Measurements from ENCODE around the gene LTBP1. TPM values are rescaled to one million over a fixed set of nuclear protein-coding genes. Genes with fewer than 3 reads are reported as not detected.

Gene LTBP1
- total RNA-seq, 2 experiments from 2014 or later = 61.1 to 82.6 TPM

- Histone ChIP-seq H2AFZ (ENCODE audit: low read length) (no peak overlapping the region), H3K27ac (ENCODE audit: low read depth, low read length, poor library complexity, severe bottlenecking) (no peak overlapping the region), H3K9me3 (ENCODE audit: low read length) (no peaks in the 10 kb centered on the region), H4K20me1 (ENCODE audit: insufficient read depth, low read length) (no peaks in the 10 kb centered on the region), H3K9me2 (ENCODE audit: insufficient read depth, low read length) (no peaks in the 10 kb centered on the region), H3K4me3 (ENCODE audit: low read depth, low read length, poor library complexity, severe bottlenecking) (no peak overlapping the region), H3K4me1 (ENCODE audit: insufficient read depth, low read length, poor library complexity, severe bottlenecking) (no peaks in the 10 kb centered on the region), H3K36me3 (ENCODE audit: insufficient read depth, low read length) (peaks cover 55% of the 10 kb centered on the region), H3K4me2 (ENCODE audit: low read length) (no peak overlapping the region), H3K79me2 (ENCODE audit: insufficient read depth, low read depth, low read length) (no peaks in the 10 kb centered on the region)
- intact Hi-C loops (cut with micrococcal nuclease; ENCODE audit: unreplicated experiment) = no loop called here
- no peak for DNase-seq (ENCODE audit: low spot score)
- CTCF ChIA-PET (ENCODE audit: unreplicated experiment) = interaction anchor here (0.9 kb wide), 1 partner anchor 273 kb away, joined by 3 read pairs; no protein-coding TSS in a partner anchor
- TF ChIP-seq, protein P1, sequence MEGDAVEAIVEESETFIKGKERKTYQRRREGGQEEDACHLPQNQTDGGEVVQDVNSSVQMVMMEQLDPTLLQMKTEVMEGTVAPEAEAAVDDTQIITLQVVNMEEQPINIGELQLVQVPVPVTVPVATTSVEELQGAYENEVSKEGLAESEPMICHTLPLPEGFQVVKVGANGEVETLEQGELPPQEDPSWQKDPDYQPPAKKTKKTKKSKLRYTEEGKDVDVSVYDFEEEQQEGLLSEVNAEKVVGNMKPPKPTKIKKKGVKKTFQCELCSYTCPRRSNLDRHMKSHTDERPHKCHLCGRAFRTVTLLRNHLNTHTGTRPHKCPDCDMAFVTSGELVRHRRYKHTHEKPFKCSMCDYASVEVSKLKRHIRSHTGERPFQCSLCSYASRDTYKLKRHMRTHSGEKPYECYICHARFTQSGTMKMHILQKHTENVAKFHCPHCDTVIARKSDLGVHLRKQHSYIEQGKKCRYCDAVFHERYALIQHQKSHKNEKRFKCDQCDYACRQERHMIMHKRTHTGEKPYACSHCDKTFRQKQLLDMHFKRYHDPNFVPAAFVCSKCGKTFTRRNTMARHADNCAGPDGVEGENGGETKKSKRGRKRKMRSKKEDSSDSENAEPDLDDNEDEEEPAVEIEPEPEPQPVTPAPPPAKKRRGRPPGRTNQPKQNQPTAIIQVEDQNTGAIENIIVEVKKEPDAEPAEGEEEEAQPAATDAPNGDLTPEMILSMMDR (conservative IDR thresholded peaks at IDR 0.05; ENCODE audit: low read length) = no peak
- TF ChIP-seq EZH2phosphoT487 (IDR thresholded peaks at IDR 0.05; ENCODE audit: borderline replicate concordance, low read depth, low read length) = no peak
- POLR2A ChIA-PET = interaction anchor here (0.7 to 1.4 kb wide), 3 partner anchors 14 to 46 kb away, joined by 3 read pairs; no protein-coding TSS in a partner anchor
- BruUV-seq (replicated peaks) = no TSS peak
Measured at GRCh38 chr2:33108483-33109443, 162.0 kb downstream of the LTBP1 start.

DNA sequence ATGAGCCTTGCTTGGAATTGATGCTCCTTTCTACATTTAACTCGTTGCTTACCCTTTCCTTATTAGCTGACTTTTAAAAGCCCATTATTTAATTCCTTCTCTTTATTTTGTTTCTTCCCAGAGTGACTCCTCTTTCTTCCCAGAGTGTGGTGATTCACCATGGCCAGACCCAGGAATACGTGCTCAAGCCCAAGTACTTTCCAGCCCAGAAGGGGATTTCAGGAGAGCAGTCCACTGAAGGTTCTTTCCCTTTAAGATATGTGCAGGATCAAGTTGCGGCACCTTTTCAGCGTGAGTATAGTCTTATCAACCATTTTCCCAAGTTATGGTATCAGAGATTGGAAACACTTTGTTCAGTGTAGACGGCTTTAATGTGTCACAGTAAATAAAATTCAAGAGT is 163.7 kb downstream of the LTBP1 start:
- POLR2A ChIA-PET = interaction anchor here (1.3 kb wide), 1 partner anchor 12 kb away, joined by 3 read pairs; no protein-coding TSS in a partner anchor
- H3K79me2 ChIP-seq (ENCODE audit: insufficient read depth, low read depth, low read length) = no peaks in the 10 kb centered on the region
- peaks cover 67% of the 10 kb centered on the region for H3K36me3 ChIP-seq (ENCODE audit: insufficient read depth, low read length)
- H4K20me1 ChIP-seq (ENCODE audit: insufficient read depth, low read length) = no peaks in the 10 kb centered on the region
- TF ChIP-seq, protein P1 (conservative IDR thresholded peaks at IDR 0.05; ENCODE audit: low read length) = no peak
- TF ChIP-seq EZH2phosphoT487 (IDR thresholded peaks at IDR 0.05; ENCODE audit: borderline replicate concordance, low read depth, low read length) = no peak
- no peak overlapping the region for H3K4me3 ChIP-seq (ENCODE audit: low read depth, low read length, poor library complexity, severe bottlenecking)
- no peak overlapping the region for H3K4me2 ChIP-seq (ENCODE audit: low read length)
- H3K4me1 ChIP-seq (ENCODE audit: insufficient read depth, low read length, poor library complexity, severe bottlenecking) = no peaks in the 10 kb centered on the region
- CTCF ChIA-PET (ENCODE audit: unreplicated experiment) = no interaction called here
- no peaks in the 10 kb centered on the region for H3K9me3 ChIP-seq (ENCODE audit: low read length)
- no peak for DNase-seq (ENCODE audit: low spot score)
- no peaks in the 10 kb centered on the region for H3K9me2 ChIP-seq (ENCODE audit: insufficient read depth, low read length)
- H2AFZ ChIP-seq (ENCODE audit: low read length) = no peak overlapping the region
- H3K27ac ChIP-seq (ENCODE audit: low read depth, low read length, poor library complexity, severe bottlenecking) = no peak overlapping the region
- intact Hi-C loops (cut with micrococcal nuclease; ENCODE audit: unreplicated experiment) = no loop called here
- no TSS peak for BruUV-seq (replicated peaks)
